HFFc6 (cell line): Measurements from ENCODE around the gene GPX7. TPM values are rescaled to one million over a fixed set of nuclear protein-coding genes. Genes with fewer than 3 reads are reported as not detected.

Source experiments
- DNase-seq: peaks from one replicate; pipeline ENCODE4 v3.0.0-alpha.2; 2018
- H3K27ac Mint-ChIP-seq: 2 replicates; pipeline ENCODE4 v1.8.0; 2020; ENCODE audit warnings: mild to moderate bottlenecking, mixed read lengths
- H3K27me3 Mint-ChIP-seq: 2 replicates; pipeline ENCODE4 v1.8.0; 2021; ENCODE audit warnings: mild to moderate bottlenecking, moderate library complexity, mixed read lengths; ENCODE audit not compliant: insufficient read depth
- H3K36me3 Mint-ChIP-seq: 2 replicates; pipeline ENCODE4 v1.8.0; 2021; ENCODE audit warnings: low read depth, mixed read lengths
- H3K4me1 Mint-ChIP-seq: 2 replicates; pipeline ENCODE4 v1.8.0; 2020; ENCODE audit warnings: low read depth, mixed read lengths
- H3K4me3 Mint-ChIP-seq: 2 replicates; pipeline ENCODE4 v1.8.0; 2020; ENCODE audit warnings: mild to moderate bottlenecking, moderate library complexity, mixed read lengths
- H3K9me3 Mint-ChIP-seq: 2 replicates; pipeline ENCODE4 v1.8.0; 2020; ENCODE audit warnings: mild to moderate bottlenecking, mixed read lengths
- CTCF ChIP-seq: fragments of 200-600 bp; sonication (generic); IDR thresholded peaks from 2 replicates; pipeline ENCODE4 v1.5.0; 2021; ENCODE audit warnings: antibody characterized with exemption, mild to moderate bottlenecking
- total RNA-seq, 6 experiments: library from RNA; stranded (reverse); fragmentation: NEBNext Ultra II Directional; extraction: Animal tissue kit (Norgen Biotek cat#: 25700); gene quantifications; 2 replicates in 1 of 6; 3 replicates in 5 of 6; pipeline ENCODE4 v1.2.3, GENCODE V29; 2021

The GPX7 gene
- total RNA-seq, 6 experiments from 2014 or later: 15.5 to 24.6 (median 18.6) TPM

GRCh38 chr1:52657702-52658101, 55.5 kb downstream of the GPX7 start:
- Mint-ChIP-seq H3K9me3 (no peaks in the 10 kb centered on the region), H3K27me3 (peaks cover 10% of the 10 kb centered on the region), H3K4me1 (peaks cover 7% of the 10 kb centered on the region), H3K27ac (no peak overlapping the region), H3K36me3 (no peaks in the 10 kb centered on the region), H3K4me3 (no peak overlapping the region)
- DNase-seq: no peak
- no peak for TF ChIP-seq CTCF

Other genes starting within 250 kb of the GPX7 start
- 10 to 100 TPM; 27.3 to 35.5 (median 31.3) TPM for gene CC2D1B, start 236.2 kb upstream of the GPX7 start, total RNA-seq
- gene ORC1, start 197.9 kb upstream of the GPX7 start, total RNA-seq: 1 to 10 TPM; 3.1 to 8.3 (median 6.7) TPM
- 10 to 100 TPM; 27.7 to 33.0 (median 31.3) TPM for gene PRPF38A, start 197.8 kb upstream of the GPX7 start, total RNA-seq
- gene TUT4, start 49.3 kb upstream of the GPX7 start, total RNA-seq: 10 to 100 TPM; 24.1 to 32.0 (median 27.2) TPM
- not detected for gene SHISAL2A, start 30.8 kb downstream of the GPX7 start, total RNA-seq
- gene COA7, start 96.0 kb downstream of the GPX7 start, total RNA-seq: 10 to 100 TPM; 17.8 to 25.8 (median 20.1) TPM
- gene ZYG11B, start 124.1 kb downstream of the GPX7 start, total RNA-seq: 10 to 100 TPM; 23.5 to 31.3 (median 28.4) TPM
- gene ZYG11A, start 240.4 kb downstream of the GPX7 start, total RNA-seq: 1 to 10 TPM in 1 of 6 experiments, under 1 TPM in 5; 0.26 to 1.0 (median 0.67) TPM